OCI-LY7 (cell line): ENCODE data around the gene TRIM72. TPM values are rescaled to one million over a fixed set of nuclear protein-coding genes. Genes with fewer than 3 reads are reported as not detected.
"Not testable (repeated sequence)": the region's sequence is repeated elsewhere in the genome, so short reads cannot be mapped to it uniquely, and the experiment has no call there.

Source experiments
- BruUV-seq: library from RNA; stranded (reverse); fragments of 400-500 nt; replicated peaks from 2 replicates; lab custom pipeline; 2021; lab: Mats Ljungman, UMichigan
- CTCF ChIA-PET: fragments of 300-600 bp; sonication (Branson Sonifier 250); formaldehyde crosslinking; loops from one replicate; lab custom pipeline; 2022; ENCODE audit warnings: antibody characterized with exemption; ENCODE audit not compliant: unreplicated experiment; lab: Charles Lee
- POLR2A ChIA-PET: fragments of 300-600 bp; sonication (Branson Sonifier 250); formaldehyde crosslinking; loops from one replicate; lab custom pipeline; 2022; ENCODE audit warnings: antibody characterized with exemption; lab: Charles Lee
- DNase-seq: peaks from one replicate; pipeline ENCODE4 v3.0.0-alpha.2; 2015; ENCODE audit warnings: low spot score
- H2AFZ ChIP-seq: fragments of 200-600 bp; sonication (generic), shearing (Covaris generic); 2 replicates; pipeline ENCODE4 v1.6.1; 2014; ENCODE audit warnings: mild to moderate bottlenecking, antibody characterized with exemption, low read length, moderate library complexity
- H3K27ac ChIP-seq: fragments of 200-600 bp; sonication (generic); 2 replicates; pipeline ENCODE4 v1.5.1; 2014; ENCODE audit warnings: mixed run types, low read depth, mild to moderate bottlenecking, moderate library complexity, low read length, inconsistent platforms; ENCODE audit not compliant: poor library complexity, severe bottlenecking
- H3K36me3 ChIP-seq: fragments of 200-600 bp; sonication (generic); 2 replicates; pipeline ENCODE4 v1.6.1; 2014; ENCODE audit warnings: mild to moderate bottlenecking, antibody characterized with exemption, low read length, moderate library complexity, mixed read lengths; ENCODE audit not compliant: insufficient read depth
- H3K4me1 ChIP-seq: fragments of 200-600 bp; sonication (generic); 2 replicates; pipeline ENCODE4 v1.5.1; 2014; ENCODE audit warnings: mild to moderate bottlenecking, low read length; ENCODE audit not compliant: insufficient read depth, poor library complexity, severe bottlenecking
- H3K4me2 ChIP-seq: fragments of 200-600 bp; sonication (generic); 2 replicates; pipeline ENCODE4 v1.6.1; 2014; ENCODE audit warnings: mild to moderate bottlenecking, low read length
- H3K4me3 ChIP-seq: fragments of 200-600 bp; sonication (generic); 2 replicates; pipeline ENCODE4 v1.5.1; 2014; ENCODE audit warnings: mild to moderate bottlenecking, low read depth, low read length; ENCODE audit not compliant: poor library complexity, severe bottlenecking
- H3K79me2 ChIP-seq: fragments of 200-600 bp; sonication (generic); 2 replicates; pipeline ENCODE4 v1.6.1; 2016; ENCODE audit warnings: low read depth, mild to moderate bottlenecking, low read length, moderate library complexity, mixed read lengths; ENCODE audit not compliant: insufficient read depth
- H3K9me2 ChIP-seq: fragments of 200-600 bp; sonication (generic); 2 replicates; pipeline ENCODE4 v1.6.1; 2016; ENCODE audit warnings: mild to moderate bottlenecking, low read length, mixed read lengths; ENCODE audit not compliant: insufficient read depth
- H3K9me3 ChIP-seq: fragments of 200-600 bp; sonication (generic); 2 replicates; pipeline ENCODE4 v1.6.1; 2014; ENCODE audit warnings: mild to moderate bottlenecking, mixed run types, low read length, mixed read lengths
- H4K20me1 ChIP-seq: fragments of 200-600 bp; sonication (generic); 2 replicates; pipeline ENCODE4 v1.6.1; 2014; ENCODE audit warnings: mild to moderate bottlenecking, antibody characterized with exemption, low read length, moderate library complexity, mixed read lengths; ENCODE audit not compliant: insufficient read depth
- EZH2phosphoT487 ChIP-seq: fragments of 200-600 bp; sonication (generic); IDR thresholded peaks from 2 replicates; pipeline ENCODE4 v1.6.1; 2018; ENCODE audit warnings: low read depth, borderline replicate concordance, mild to moderate bottlenecking, mixed run types, antibody characterized with exemption, low read length, moderate library complexity, mixed read lengths
- intact Hi-C: fragments of 100-400 bp; cut with micrococcal nuclease; formaldehyde crosslinking; loops from one replicate; pipeline ENCODE4 v1.10.0; 2022; ENCODE audit not compliant: unreplicated experiment
- total RNA-seq, 2 experiments: library from RNA; depleted of rRNA in 1 of 2; stranded (reverse); fragments of >200 nt in 1 of 2; shearing (Covaris generic) in 1 of 2; gene quantifications; 2 replicates each; pipeline ENCODE4 v1.2.3, GENCODE V29; 2014 to 2022
- TF ChIP-seq, protein P1 (sequence below): fragments of 200-600 bp; sonication (generic); conservative IDR thresholded peaks from 2 replicates; pipeline ENCODE4 v1.5.1; 2014; ENCODE audit warnings: mild to moderate bottlenecking, antibody characterized with exemption, low read length, moderate library complexity, mixed read lengths

The TRIM72 gene
- total RNA-seq, 2 experiments from 2014 or later = 0.13 to 1.1 TPM

DNA sequence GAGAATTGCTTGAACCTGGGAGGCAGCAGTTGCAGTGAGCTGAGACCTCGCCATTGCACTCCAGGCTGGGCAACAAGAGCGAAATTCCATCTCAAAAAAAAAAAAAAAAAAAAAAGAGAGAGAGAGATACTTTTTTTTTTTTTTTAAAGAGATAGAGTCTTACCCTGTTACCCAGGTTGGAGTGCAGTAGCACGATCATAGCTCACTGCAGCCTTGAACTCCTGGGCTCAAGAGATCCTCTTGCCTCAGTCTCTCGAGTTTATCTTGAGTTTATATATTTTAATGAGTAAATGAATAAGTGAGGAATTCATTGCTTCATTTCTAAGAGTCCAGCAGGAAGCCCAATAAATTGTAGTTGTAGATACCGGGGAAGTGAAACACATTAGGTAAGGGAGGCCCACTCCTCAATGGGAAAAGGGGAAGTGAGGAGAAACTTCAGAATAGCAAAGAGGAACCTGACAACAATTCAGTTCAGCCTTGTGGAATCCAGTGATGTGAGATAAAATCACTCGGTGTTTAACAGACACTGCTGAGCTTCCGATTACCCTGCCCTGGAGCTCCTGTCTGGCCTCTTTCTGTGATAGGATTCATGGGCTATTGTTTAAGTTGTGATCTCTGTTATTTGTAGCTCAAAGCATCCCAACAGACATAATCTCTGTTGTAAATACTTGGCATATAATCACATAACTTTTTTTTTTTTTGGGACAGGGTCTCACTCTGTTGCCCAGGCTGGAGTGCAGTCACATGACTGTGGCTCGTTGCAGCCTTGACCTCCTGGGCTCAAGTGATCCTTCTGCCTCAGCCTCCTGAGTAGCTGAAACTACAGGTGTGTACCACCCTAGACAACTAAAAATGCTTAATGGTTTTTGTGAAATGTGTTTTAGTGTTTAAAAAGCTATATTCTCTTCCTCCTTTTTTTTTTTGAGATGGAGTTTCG is 30.1 kb downstream of the TRIM72 start:
- H4K20me1 ChIP-seq = no peaks in the 10 kb centered on the region
- peak overlapping the region; percentile 37 for H3K27ac ChIP-seq
- CTCF ChIA-PET = no interaction called here
- H3K79me2 ChIP-seq = no peaks in the 10 kb centered on the region
- peaks cover 11% of the 10 kb centered on the region for H3K4me1 ChIP-seq
- intact Hi-C loops = no loop called here
- peak overlapping the region; percentile 42 for H3K4me2 ChIP-seq
- POLR2A ChIA-PET = interaction anchor here (0.5 to 0.9 kb wide), 5 partner anchors 10 to 630 kb away, joined by 3 to 4 read pairs (median 3); partner anchors contain the start of gene ZNF267
- H3K36me3 ChIP-seq = no peaks in the 10 kb centered on the region
- TF ChIP-seq, protein P1, sequence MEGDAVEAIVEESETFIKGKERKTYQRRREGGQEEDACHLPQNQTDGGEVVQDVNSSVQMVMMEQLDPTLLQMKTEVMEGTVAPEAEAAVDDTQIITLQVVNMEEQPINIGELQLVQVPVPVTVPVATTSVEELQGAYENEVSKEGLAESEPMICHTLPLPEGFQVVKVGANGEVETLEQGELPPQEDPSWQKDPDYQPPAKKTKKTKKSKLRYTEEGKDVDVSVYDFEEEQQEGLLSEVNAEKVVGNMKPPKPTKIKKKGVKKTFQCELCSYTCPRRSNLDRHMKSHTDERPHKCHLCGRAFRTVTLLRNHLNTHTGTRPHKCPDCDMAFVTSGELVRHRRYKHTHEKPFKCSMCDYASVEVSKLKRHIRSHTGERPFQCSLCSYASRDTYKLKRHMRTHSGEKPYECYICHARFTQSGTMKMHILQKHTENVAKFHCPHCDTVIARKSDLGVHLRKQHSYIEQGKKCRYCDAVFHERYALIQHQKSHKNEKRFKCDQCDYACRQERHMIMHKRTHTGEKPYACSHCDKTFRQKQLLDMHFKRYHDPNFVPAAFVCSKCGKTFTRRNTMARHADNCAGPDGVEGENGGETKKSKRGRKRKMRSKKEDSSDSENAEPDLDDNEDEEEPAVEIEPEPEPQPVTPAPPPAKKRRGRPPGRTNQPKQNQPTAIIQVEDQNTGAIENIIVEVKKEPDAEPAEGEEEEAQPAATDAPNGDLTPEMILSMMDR = no peak
- no peak for TF ChIP-seq EZH2phosphoT487
- peak overlapping the region; percentile 46; the same call in 1 of the 2 replicates for H2AFZ ChIP-seq
- no peak overlapping the region for H3K4me3 ChIP-seq
- no TSS peak for BruUV-seq
- H3K9me2 ChIP-seq = no peaks in the 10 kb centered on the region
- peak; percentile 79 for DNase-seq
- no peaks in the 10 kb centered on the region for H3K9me3 ChIP-seq

DNA sequence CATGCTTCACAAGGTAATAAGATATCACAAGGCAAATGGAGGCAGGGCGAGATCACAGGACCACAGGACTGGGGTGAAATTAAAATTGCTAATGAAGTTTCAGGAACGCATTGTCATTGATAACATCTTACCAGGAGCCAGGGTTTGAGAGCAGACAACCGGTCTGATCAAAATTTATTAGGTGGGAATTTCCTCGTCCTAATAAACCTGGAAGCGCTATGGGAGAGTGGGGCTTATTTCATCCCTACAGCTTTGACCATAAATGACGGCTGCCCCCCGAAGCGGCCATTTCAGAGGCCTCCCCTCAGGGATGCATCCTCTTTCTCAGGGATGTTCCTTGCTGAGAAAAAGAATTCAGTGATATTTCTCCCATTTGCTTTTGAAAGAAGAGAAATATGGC is 31.7 kb downstream of the TRIM72 start:
- H3K4me1 ChIP-seq = peaks cover 11% of the 10 kb centered on the region
- H4K20me1 ChIP-seq, DNase-seq, H3K27ac ChIP-seq, BruUV-seq, H3K4me3 ChIP-seq, H3K9me3 ChIP-seq, H3K36me3 ChIP-seq, H2AFZ ChIP-seq, CTCF ChIA-PET, H3K9me2 ChIP-seq, H3K4me2 ChIP-seq, H3K79me2 ChIP-seq, intact Hi-C loops: not testable (repeated sequence)
- POLR2A ChIA-PET = interaction anchor here (0.7 kb wide), 1 partner anchor 8 kb away, joined by 3 read pairs; no protein-coding TSS in a partner anchor

DNA sequence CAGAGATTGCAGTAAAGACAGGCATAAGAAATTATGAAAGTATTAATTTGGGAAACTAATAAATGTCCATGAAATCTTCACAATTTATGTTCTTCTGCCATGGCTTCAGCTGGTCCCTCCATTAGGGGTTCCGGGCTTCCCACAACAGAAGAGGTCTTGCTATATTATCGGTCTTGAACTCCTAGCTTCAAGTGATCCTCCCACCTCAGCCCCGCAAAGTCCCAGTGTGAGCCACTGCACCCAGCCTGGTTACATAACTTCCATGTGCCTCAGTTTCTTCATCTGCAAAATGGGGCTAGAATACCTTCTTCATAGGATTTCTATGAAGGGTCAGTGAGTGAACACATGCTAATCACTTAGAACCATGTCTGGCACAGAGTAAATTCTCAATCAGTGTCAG is 32.4 kb downstream of the TRIM72 start:
- Histone ChIP-seq H3K9me3 (no peaks in the 10 kb centered on the region), H2AFZ (no peak overlapping the region), H4K20me1 (no peaks in the 10 kb centered on the region), H3K79me2 (no peaks in the 10 kb centered on the region), H3K4me1 (peaks cover 11% of the 10 kb centered on the region), H3K36me3 (no peaks in the 10 kb centered on the region), H3K27ac (no peak overlapping the region), H3K4me3 (no peak overlapping the region), H3K9me2 (no peaks in the 10 kb centered on the region), H3K4me2 (no peak overlapping the region)
- ChIA-PET POLR2A (no interaction called here), CTCF (no interaction called here)
- intact Hi-C loops = no loop called here
- no TSS peak for BruUV-seq
- no peak for DNase-seq
- TF ChIP-seq, protein P1 = no peak
- no peak for TF ChIP-seq EZH2phosphoT487
